GM18951 (cell line): ENCODE data around the gene CA9.

Experiments
- POLR2A ChIP-seq: IDR thresholded peaks from 4 replicates; pipeline ENCODE4 v1.6.1; 2011; ENCODE audit warnings: mild to moderate bottlenecking; ENCODE audit not compliant: insufficient read length, insufficient read depth; ENCODE audit errors: extremely low read depth
- in situ Hi-C: fragments of 300-500 bp; cut with MboI; formaldehyde crosslinking; loops from one replicate; pipeline ENCODE4 v1.12.0; 2022; ENCODE audit warnings: low sequenced_read_pairs, mixed read lengths, inconsistent platforms; ENCODE audit not compliant: unreplicated experiment

The CA9 gene

DNA sequence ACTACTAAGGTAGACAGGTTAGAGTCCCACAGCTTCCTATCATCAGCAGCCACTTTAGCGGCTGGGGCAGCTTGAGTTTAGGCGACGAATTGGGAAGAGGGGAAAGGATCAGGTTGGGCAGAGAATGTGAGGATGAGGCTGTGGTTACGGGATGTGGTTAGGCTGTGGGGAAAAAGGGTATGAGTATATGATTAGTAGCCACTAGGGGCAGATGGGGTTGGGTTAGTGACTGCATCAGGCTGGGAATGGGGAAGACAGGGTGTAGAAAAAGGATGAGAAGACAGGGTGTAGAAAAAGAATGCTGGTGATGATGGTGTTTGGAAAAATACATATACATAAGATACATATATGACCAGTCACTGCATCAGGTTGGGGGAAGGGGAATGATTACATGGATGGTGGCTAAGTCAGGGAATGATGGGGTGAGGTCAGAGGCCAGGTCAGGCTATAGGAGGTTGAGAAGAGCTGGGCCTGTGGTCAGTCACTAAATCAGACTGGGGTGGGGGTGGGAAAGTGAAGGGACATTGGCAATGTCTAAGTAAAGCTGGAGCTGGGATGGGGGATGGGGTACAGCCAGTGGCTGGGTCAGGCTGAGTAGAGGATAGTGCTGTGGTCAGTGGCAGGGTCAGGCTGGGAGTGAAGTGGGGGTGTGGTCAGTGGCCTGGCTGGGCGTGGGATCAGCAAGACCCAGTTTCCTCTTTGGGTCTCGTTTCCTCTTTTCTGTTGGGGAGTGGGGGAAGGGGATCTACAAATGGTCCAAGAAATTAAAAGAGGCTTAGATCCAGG, 56.2 kb downstream of the CA9 start:
- in situ Hi-C loops = no loop called here
- TF ChIP-seq POLR2A = no peak

GRCh38 chr9:35730486-35730854, 56.7 kb downstream of the CA9 start:
- TF ChIP-seq POLR2A = no peak
- in situ Hi-C loops = no loop called here
